Measurements from ENCODE around the gene WWC1.

GRCh38 chr5:168299372-168299771 lies 7.9 kb downstream of the WWC1 start:
- TF ChIP-seq CTCF (conservative IDR thresholded peaks at IDR 0.05) = no peak
- no peak for TF ChIP-seq EZH2 (IDR thresholded peaks at IDR 0.05; ENCODE audit: low read depth)

Measured in PC-9 (cell line).